HG02938 (cell line): Measurements from ENCODE around the gene GTF3C1.

Experiments
- ATAC-seq: cut with Tn5 transposase; IDR thresholded peaks from one replicate; pipeline ENCODE4 v1.9.1; 2021; ENCODE audit warnings: mild to moderate bottlenecking, moderate library complexity; ENCODE audit not compliant: unreplicated experiment

The GTF3C1 gene

GRCh38 chr16:27489906-27490305, 59.8 kb downstream of the GTF3C1 start:
- ATAC-seq, result no peak

GRCh38 chr16:27489421-27489820, 60.3 kb downstream of the GTF3C1 start:
- ATAC-seq, result no peak

GRCh38 chr16:27486760-27487159, 63.0 kb downstream of the GTF3C1 start:
- no peak for ATAC-seq

GRCh38 chr16:27486344-27486743, 63.4 kb downstream of the GTF3C1 start:
- ATAC-seq, result no peak

GRCh38 chr16:27485811-27486210, 63.9 kb downstream of the GTF3C1 start:
- no peak for ATAC-seq

GRCh38 chr16:27485126-27485525, 64.6 kb downstream of the GTF3C1 start:
- no peak for ATAC-seq

- ATAC-seq, result no peak
These were observed 66.1 kb downstream of the GTF3C1 start for GRCh38 chr16:27483624-27484023.

GRCh38 chr16:27483088-27483437, 66.7 kb downstream of the GTF3C1 start:
- no peak for ATAC-seq

- ATAC-seq, result no peak
These were observed 67.2 kb downstream of the GTF3C1 start for GRCh38 chr16:27482397-27483087.

- ATAC-seq, result no peak
These were observed 68.3 kb downstream of the GTF3C1 start for GRCh38 chr16:27481282-27481934.

GRCh38 chr16:27480761-27481160, 69.0 kb downstream of the GTF3C1 start:
- ATAC-seq, result no peak

- no peak for ATAC-seq
These were observed 73.5 kb downstream of the GTF3C1 start for GRCh38 chr16:27476240-27476639.

- no peak for ATAC-seq
These were observed 74.2 kb downstream of the GTF3C1 start for GRCh38 chr16:27475561-27475960.

GRCh38 chr16:27474921-27475320, 74.8 kb downstream of the GTF3C1 start:
- no peak for ATAC-seq

- no peak for ATAC-seq
These were observed 75.7 kb downstream of the GTF3C1 start for GRCh38 chr16:27474041-27474440.

- ATAC-seq, result no peak
These were observed 76.4 kb downstream of the GTF3C1 start for GRCh38 chr16:27473101-27473900.

- no peak for ATAC-seq
These were observed 77.4 kb downstream of the GTF3C1 start for GRCh38 chr16:27472091-27473020.

GRCh38 chr16:27471661-27472060, 78.1 kb downstream of the GTF3C1 start:
- ATAC-seq, result no peak

- no peak for ATAC-seq
These were observed 78.9 kb downstream of the GTF3C1 start for GRCh38 chr16:27470567-27471431.
